Hepatic stellate cell (primary cell): ENCODE results near the gene GRPEL1.
"Not testable (repeated sequence)": the region's sequence is repeated elsewhere in the genome, so short reads cannot be mapped to it uniquely, and the experiment has no call there.

ENCODE experiments used
- DNase-seq: peaks from one replicate; pipeline ENCODE4 v3.0.0; 2011; ENCODE audit warnings: low spot score

The GRPEL1 gene

DNA sequence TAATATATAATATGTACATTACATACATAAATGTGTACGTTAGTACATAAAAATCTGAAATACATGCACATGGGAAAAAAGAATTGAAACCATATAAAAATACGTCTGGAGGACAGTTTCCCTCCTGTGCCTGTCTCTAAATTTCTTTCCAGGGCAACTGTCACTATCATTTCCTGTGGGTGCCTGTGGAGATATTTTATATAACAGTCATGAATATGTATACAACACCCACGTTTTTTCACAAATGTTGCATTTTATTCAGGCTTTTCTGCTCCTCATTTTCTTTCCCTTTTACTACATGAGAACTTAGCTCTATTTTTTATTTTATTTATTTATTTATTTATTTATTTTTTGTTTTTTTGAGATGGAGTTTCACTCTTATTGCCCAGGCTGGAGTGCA, 24.2 kb upstream of the GRPEL1 start:
- no peak for DNase-seq

DNA sequence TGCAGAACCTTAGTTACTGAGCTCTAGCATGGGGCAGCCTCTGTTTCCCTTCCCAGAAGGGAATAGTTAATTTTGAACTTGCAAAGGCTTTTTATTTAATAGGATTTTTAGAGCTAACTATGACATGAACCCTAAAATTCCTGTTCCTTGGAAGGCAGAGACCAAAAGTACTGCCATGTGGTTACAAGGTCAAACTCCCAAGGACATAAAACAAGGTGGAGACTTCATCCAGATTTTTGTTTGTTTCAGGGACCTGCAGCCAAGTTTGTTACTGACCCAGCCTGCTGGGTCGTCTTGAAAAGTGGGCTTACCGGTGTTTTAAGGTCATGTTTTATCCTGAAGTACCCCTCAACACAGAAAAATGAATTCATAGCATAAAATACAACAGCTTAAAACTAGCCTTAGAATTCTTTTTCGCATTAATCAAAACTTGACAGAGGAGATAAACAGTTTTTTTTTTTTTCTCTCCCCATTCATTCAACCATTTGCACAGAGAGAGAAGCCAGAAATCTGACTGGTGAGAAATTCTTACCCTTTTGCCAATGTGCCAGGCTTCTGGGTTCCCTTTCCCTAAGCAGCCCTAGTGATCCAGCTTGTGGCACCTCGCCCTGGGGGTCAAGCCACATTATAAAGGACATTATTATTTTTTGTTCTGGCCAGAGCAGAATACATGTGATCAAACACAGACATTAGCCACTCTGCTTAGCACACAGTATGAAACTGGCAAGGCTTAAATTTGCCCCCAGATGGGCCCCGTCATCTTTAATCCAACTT, 21.5 kb upstream of the GRPEL1 start:
- DNase-seq, result no peak

DNA sequence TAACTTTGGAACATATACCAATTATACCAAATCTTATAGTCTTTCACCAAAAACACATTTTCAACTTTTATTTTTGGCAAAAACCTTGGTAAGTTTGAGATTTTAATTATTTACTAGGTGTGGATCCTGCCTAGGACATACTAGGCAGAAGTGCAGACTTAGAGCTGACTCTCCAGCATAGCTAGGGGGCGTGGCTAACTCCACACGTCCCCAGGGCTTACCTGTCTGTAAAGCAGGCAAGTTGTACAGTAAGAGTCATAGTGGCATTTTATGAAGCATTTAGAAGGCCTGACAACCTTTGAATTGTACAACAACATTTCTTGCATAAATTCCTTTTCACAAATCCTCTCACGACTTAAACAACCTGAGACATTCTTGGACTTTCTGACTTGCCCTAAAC, 19.2 kb upstream of the GRPEL1 start:
- no peak for DNase-seq

DNA sequence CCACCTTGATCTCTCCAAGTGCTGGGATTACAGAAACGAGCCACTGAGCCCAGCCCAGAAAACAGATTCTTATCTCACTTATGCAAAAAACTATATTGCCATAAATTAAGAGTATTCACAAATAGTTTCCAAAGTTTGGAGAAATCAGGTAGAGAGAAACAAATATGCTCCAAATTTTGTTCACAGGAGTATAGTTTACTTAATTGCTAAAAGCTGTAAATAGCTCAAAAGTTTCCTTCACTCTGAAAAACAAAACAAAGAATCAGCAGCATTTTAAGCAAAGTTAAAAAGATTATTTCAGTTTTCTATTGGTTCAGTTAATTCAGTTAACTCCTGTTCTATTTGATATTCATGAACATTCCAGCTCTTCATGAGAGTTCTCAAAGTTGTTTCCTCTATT, 18.5 kb upstream of the GRPEL1 start:
- no peak for DNase-seq

DNA sequence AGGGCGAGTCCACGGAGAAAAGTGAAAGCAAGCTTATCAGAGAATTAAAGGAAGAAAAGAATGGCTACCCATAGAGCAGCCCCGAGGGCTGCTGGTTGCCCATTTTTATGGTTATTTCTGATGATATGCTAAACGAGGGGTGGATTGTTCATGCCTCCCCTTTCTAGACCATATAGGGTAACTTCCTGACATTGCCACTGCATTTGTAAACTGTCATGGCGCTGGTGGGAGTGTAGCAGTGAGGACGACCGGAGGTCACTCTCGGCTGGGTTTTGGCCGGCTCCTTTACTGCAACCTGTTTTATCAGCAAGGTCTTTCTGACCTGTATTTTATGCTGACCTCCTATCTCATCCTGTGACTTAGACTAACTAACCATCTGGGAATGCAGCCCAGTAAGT, 16.7 kb upstream of the GRPEL1 start:
- not testable (repeated sequence) for DNase-seq

DNA sequence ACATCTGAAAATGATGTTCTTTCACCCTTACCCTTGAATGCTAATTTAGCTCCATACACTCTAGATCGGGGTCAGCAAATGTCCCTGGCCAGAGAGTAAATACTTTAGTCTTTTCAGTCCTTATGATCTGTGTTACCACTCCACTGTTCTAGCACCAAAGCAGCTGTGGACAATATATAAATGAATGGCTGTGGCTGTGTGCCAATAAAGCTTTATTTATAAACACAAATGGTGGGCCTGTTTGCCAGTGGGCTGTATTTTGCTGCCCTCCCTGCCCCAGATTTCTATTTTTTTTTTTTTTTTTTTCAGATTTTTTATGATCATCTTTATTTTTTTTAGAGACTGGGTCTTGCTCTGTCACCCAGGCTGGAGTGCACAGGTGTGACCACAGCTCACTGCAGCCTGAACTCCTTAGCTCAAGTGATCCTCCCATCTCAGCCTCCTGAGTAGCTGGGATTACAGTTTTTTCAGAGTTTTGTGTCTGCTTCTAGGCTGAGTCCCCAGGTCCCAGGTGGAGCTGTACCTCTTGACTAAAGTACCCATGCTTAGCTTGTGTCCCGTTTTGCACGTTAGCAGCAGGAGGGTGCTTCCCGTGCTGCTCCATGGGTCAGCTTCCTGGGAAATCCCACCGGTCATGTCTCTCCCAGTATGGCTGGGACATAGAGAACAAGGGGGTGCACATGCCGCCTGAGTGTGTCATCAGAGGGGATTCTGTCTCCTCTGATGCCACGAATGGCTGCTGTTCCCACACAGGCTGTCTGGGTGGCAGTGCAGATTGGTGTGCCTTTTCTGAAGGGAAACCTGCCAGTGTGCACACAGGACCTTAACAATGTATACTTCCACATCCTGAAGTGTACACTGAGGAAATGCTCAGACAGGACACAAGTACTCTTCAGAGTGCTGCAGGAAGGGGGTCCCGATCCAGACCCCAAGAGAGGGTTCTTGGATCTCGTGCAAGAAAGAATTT, 16.0 kb upstream of the GRPEL1 start:
- no peak for DNase-seq

DNA sequence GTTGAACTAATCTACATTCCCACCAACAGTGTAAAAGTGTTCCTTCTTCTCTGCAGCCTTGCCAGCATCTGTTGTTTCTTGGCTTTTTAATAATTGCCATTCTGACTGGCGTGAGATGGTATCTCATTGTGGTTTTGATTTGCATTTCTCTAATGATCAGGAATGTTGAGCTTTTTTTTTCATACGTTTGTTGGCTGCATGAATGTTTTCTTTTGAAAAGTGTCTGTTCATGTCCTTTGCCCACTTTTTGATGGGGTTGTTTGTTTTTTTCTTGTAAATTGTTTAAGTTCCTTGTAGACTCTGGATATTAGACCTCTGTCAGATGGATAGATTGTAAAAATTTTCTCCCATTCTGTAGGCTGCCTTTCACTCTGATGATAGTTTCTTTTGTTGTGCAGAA, 12.0 kb upstream of the GRPEL1 start:
- DNase-seq, result not testable (repeated sequence)

DNA sequence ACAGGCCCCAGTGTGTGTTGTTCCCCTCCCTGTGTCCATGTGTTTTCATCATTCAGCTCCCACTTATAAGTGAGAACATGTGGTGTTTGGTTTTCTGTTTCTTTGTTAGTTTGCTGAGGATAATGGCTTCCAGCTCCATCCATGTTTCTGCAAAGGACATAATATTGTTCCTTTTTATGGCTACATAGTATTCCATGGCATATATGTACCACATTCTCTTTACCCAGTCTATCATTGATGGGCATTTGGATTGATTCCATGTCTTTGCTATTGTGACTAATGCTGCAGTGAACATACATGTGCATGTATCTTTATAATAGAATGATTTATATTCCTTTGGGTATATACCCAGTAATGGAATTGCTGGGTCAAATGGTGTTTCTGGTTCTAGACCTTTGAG, 11.6 kb upstream of the GRPEL1 start:
- not testable (repeated sequence) for DNase-seq

DNA sequence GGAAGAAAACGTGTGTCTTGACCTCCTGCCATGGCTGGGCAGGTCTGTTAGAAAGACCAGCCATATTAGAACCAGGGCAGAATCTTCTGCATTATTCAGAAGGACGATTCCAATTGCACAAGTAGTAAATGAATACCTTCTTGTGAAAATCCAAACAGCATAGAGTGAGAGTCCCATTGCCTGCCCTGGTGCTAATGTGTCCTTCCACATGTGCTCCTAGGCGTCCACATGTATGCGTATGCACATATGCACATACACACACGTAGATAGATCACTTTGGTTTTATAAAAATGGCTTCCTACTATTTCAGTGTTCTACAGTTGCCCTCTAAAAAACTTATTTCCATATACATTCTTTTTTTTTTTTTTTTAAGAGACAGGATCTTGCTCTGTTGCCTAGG, 10.2 kb upstream of the GRPEL1 start:
- no peak for DNase-seq

DNA sequence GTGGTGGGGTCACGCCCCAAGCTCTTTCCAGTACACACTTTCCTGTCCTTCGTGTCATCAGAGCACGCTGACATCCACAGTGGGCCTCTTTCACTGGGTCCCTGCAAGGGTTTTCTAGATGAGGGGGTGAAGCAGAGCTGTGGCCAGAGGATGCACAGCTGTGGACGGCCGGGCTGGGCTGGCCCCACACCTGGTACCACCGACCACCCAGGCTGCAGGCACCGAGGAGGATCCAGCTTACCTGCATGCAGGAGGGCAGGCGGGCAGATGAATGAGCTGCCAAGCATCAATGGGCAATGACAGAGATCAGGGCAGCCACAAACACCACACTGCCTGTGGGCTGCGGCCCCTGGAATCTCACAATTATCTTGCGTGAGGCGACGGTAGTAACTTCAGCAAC, 9.5 kb upstream of the GRPEL1 start:
- no peak for DNase-seq

DNA sequence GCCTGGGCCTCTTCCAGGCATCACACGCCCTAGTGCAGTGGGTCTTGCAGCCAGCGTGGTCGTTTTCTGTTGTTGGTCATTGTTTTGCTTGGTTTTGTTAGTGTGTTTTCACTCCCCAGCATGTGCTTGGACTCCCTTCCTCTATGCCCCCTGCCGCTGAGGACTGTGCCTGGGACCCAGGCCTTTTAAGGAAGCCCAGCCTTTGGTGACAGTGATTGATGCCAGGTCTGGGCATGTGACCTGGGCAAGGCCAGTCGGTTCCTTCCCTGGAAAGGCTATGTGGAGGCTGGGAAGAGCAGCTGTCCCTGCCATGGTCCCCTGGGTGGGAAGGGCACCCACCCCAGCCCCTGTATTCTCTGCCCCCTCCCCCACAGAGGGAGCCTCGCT, 8.8 kb upstream of the GRPEL1 start:
- DNase-seq, result no peak

DNA sequence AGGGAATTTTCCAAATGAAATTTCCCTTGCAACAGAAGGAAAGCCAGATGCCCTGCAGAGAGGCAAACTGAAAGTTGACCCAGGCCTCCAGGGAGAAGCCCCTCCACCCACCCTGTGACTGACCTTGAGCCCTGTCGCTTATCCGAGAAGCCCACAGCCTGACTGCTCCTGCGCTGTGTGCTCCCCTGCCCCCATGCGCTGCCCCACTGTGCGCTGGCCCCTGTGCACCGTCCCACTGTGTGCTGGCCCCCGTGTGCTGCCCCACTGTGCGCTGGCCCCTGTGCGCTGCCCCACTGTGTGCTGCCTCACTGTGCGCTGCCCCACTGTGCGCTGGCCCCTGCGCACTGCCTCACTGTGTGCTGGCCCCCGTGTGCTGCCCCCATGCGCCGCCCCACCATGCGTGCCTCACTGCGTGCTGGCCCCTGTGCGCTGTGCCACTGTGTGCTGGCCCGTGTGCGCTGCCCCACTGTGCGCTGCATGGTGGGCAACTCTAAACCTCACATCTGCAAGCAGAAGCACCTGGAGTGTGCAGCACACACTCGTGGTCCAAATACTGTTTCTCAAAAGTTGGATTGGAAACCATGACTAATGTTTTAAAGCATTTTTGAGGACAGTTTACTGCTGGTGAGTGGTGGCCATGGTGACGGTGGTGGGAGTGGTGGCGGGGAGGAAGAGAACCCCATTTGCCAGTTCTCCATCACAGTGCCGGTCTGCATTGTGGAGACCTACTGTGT, 8.3 kb upstream of the GRPEL1 start:
- DNase-seq, result peak; percentile 34

DNA sequence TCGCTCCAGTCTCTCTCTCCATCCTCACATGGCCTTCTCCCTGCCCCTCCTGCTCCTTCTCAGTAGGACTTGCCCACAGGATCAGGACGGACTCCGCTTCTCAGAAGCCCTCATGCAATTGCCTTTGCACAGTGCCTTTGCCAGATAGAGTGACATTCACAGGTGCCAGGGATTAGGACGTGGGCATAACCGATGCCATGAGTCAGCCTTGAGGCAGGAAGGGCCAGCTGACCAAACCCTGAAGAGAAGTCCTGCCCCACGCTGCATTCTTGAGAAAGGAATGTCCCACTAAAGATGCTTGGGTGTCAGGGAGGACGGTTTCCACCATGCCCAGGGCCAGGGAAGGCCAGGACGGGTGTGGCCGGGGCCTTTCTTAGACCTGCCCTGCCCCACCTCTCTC, 6.6 kb upstream of the GRPEL1 start:
- DNase-seq, result no peak

DNA sequence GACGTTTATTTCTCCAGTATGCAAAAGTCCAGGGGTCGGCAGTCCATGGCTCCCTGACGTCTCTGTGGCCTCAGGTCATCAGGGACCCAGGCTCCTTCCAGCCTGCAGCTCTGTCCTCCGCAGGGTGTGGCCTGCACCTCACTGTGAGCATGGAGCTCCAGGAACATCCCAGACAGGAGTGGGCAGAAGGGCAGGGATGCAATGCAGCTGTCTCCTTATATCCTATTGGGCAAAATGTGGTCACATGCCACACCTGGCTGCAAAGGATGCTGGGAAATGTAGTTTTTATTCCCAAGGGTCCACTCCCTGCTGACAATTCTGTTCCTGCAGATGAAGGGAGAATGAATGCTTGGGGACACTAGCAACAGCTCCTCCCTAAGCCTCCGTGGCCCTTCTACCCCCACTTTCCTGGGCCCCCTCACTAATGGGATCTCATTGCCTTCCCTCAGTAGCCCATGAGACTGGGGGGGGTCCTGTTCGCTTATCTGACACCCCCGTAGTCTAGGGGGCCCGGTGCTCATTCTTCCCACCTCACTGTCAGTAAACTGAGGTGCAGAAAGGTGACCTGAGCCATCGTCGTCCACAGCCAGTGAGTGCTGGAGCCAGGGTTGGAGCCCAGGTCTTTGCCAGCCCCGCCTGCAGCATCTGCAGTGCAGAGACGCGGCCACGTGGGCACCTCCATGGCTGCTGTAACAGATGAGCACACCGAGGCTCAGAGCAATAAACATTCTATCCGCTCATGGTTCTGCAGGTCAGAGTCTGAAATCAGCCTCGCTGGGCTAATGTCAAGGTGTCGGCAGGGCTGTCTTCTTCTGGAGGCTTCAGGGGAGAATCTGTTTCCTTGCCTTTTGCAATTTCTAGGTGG, 5.9 kb upstream of the GRPEL1 start:
- DNase-seq, result peak; percentile 76

DNA sequence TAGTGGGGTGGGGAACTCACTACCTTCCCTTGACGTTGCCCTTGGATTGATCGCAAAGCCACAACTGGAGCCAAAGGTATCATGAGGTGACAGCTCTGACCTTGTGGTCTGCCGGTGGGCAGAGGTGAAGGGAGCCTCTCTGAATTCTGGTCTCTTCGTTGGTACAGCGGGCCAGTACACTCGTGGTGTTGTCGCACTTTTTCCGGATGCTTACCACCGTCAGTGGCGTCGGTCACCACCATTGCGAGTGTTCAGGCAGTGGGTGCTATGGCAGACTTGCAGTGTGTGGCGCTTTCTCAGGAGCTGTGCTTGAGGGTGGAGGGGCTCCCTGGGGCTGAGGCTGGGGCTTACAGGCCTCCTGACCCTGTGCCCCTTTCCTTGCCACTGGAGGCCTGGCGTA, 5.2 kb upstream of the GRPEL1 start:
- DNase-seq, result no peak

DNA sequence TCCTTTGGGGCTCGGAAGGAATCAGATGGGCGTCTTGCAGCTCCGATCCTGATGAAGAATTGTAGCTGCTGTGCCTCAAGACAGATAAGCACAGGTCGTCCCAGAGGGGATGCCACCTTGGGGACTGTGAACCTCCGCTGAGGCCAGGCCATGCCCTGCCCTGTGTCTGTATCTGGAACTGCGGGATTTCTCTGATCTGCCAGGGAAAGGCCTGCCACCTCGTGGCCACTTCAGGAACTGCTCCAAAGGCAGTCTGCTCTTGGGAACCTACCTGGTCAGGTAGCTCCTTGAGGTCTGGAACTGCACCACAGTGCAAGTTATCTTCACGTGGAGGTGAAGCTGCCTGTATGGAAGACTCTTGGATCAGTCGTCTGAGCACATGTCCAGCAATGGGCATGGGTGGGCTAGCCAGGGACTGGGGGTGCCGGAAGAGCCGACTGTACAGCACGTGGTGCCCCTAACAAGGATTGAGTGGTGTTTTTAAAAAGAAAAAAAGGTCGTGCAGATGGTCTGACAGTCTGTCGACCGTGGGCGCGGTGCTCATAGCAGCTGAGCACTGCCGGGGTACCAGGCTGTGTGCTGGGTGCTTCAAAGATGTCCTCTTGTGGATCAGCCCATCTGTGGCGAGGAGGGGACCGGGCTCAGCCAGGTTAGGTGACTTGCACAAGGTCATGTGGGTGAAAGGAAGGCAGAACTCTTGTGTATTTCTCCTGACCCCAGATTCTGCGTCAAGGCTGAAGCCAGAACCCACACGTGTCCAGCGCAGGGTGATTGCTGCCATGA, 3.1 kb upstream of the GRPEL1 start:
- peak; percentile 72 for DNase-seq

DNA sequence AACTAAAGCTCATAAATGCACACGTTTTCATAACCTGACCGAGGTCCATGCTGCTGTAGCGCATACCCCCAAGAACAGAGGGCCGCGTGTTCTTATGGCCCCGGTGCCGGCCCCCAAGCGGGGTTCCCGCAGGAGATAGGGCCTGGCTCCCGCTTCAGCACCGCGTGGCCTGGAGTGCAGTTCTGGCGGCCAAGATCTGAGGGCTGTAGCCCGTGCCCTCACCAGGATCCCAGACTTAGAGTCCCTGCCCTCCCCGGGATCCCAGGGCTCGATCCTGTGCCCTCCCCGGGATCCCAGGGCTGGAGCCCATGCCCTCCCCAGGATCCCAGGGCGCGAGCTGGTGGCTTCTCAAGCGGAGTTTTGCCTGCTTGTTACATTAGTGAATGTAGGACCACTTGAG, 1.0 kb upstream of the GRPEL1 start:
- no peak for DNase-seq

DNA sequence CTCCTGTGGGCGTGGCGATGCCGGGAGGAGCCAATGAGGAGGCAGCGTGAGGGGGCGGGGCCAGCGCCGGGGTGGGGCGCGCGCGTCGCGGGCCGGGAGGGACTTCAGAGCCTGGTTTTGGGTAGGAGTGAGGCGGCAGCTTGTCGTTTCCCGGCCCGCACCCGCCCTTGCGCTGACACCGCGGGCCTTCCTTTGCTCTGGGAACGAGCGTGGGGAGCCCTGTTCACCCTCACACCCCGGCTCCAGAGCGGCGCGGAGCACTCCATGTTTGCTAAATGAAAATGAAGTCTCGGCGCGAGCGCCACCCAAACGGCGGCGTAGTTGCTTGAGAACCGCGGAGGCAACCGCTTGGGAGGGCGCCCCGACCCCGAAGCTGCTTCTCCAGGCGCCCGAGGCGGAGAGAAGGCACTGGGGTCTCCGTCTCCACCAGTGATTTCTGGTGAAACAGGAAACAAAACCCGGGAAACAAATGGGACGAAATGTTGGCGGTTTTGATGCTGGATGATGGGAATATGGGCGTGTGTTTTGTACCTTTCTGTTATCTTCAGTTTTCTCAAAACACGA, 497 bp upstream of the GRPEL1 start:
- no peak for DNase-seq

DNA sequence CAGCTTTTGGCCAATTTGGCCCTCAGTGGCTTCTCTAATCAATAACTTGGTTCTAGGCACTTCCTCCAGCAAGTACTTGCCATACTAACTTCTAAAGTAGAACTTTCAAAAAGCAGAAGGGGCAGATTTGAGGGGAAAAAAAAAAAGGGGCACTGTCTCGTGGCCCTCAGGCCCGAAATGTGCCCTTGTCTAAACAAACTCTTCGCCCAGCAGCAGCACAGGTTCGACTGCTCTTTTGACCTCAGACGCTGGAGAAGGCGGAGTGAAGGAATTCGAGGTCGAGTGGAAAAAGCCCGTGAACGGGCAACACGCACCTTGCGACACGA, 775 bp downstream of the GRPEL1 start:
- no peak for DNase-seq

DNA sequence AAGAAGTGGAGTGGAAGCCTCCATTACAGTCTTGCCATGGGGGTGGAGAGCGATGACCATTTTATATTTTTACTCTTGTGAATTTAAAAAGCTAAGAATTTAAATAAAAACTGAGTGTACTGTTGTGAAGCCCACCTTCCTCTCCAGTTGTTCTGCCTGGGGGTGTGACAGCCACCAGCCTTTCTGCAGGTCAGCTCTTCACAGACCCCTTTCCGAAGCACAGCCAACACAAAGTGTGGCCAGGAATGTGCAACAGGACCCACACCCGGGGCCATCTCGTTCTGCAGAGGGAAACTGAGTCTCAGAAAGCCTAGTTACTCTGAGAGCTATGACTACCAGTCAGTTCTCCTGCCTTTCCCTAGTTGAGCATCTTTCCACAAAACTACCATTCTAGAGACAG, 1.4 kb downstream of the GRPEL1 start:
- DNase-seq, result no peak

DNA sequence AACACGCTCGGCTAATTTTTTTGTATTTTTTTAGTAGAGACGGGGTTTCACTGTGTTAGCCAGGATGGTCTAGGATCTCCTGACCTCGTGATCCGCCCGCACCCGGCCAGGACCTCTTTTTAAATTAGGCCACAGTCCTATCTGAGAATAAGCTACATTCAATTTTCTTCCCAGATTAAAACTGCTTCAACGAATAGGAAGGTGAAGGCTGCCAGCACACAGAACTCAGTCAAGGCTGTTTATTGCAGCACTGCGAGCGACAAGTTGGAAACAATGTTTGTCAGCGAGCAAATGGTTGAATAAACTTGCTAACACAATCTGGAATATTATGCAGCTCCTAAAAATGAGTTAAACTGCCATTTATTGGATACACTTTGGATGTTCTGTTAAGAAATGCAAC, 1.9 kb downstream of the GRPEL1 start:
- no peak for DNase-seq
